Measurements from ENCODE around the gene RAB11FIP4. TPM values are rescaled to one million over a fixed set of nuclear protein-coding genes. Genes with fewer than 3 reads are reported as not detected.

The RAB11FIP4 gene
- polyA plus RNA-seq, 1 of the 3 experiments (the other 2 are of a cell fraction), result 9.4 TPM

GRCh38 chr17:31488982-31489294 is 97.5 kb downstream of the RAB11FIP4 start:
- peak overlapping the region in 1 of 2 experiments; percentile 61; a peak in 2 of 4 replicates for H3K4me3 ChIP-seq (ENCODE audit: low read depth in 2 of 2, low read length in 1 of 2)
- no peak for DNase-seq
- H3K27ac ChIP-seq (ENCODE audit: low read depth in 2 of 2, low read length in 1 of 2), result no peak overlapping the region
- H3K9ac ChIP-seq, result no peak overlapping the region
- H3K79me2 ChIP-seq (ENCODE audit: insufficient read depth), result no peaks in the 10 kb centered on the region
- TF ChIP-seq NRF1 (IDR thresholded peaks at IDR 0.05; ENCODE audit: low read depth, low read length), result no peak
- TF ChIP-seq MEF2A (IDR thresholded peaks at IDR 0.05; ENCODE audit: borderline replicate concordance, low read depth), result no peak
- no peak for TF ChIP-seq JUND (IDR thresholded peaks at IDR 0.05)
- TF ChIP-seq RCOR1 (IDR thresholded peaks at IDR 0.05; ENCODE audit: low read length), result no peak
- TF ChIP-seq EP300 (IDR thresholded peaks at IDR 0.05; ENCODE audit: borderline replicate concordance in 1 of 2, low read depth in 1 of 2, low read length in 1 of 2), result no peak
- no peak for TF ChIP-seq IRF3 (IDR thresholded peaks at IDR 0.05; ENCODE audit: low read depth, low read length)
- no peak for TF ChIP-seq TCF12 (IDR thresholded peaks at IDR 0.05)
- no peaks in the 10 kb centered on the region for H3K9me3 ChIP-seq
- H3K4me1 ChIP-seq (ENCODE audit: control insufficient read depth in 1 of 2, insufficient read depth in 2 of 2, low read depth in 1 of 2, low read length in 1 of 2), result peaks cover 0 to 27% of the 10 kb centered on the region in 2 experiments; a peak in 1 of 4 replicates
- no peaks in the 10 kb centered on the region for H3K9me2 ChIP-seq
- no peak overlapping the region for H2AFZ ChIP-seq (ENCODE audit: low read depth)
- H3F3A ChIP-seq (replicated peaks; ENCODE audit: insufficient read depth), result no peaks in the 10 kb centered on the region
- CTCF ChIA-PET, result interaction anchor here (1.0 to 2.6 kb wide), 7 partner anchors 10 to 100 kb away, joined by 3 to 11 read pairs (median 3); no protein-coding TSS in a partner anchor
- 69% methylated on average over 4 of the region's 4 CpGs for WGBS (ENCODE audit: low lambda C conversion rate)
- H3K27me3 ChIP-seq (ENCODE audit: insufficient read depth), result peaks cover 5% of the 10 kb centered on the region; the same call in 1 of the 2 replicates
- no peaks in the 10 kb centered on the region for H3K36me3 ChIP-seq (replicated peaks in 1 of 2; ENCODE audit: control insufficient read depth in 1 of 2, insufficient read depth in 2 of 2, low read length in 1 of 2)
- POLR2A ChIA-PET, result interaction anchor here (0.8 kb wide), 1 partner anchor 14 kb away, joined by 3 read pairs; no protein-coding TSS in a partner anchor
- H3K4me2 ChIP-seq, result peak overlapping the region; percentile 88; the same call in 1 of the 2 replicates
- H4K20me1 ChIP-seq (ENCODE audit: insufficient read depth), result no peaks in the 10 kb centered on the region

GRCh38 chr17:31489295-31490018 is 98.0 kb downstream of the RAB11FIP4 start:
- DNase-seq, result no peak
- H3K4me1 ChIP-seq (ENCODE audit: control insufficient read depth in 1 of 2, insufficient read depth in 2 of 2, low read depth in 1 of 2, low read length in 1 of 2), result peaks cover 0 to 27% of the 10 kb centered on the region in 2 experiments; a peak in 1 of 4 replicates
- no peaks in the 10 kb centered on the region for H3K79me2 ChIP-seq (ENCODE audit: insufficient read depth)
- no peaks in the 10 kb centered on the region for H3K9me2 ChIP-seq
- H3K4me2 ChIP-seq, result no peak overlapping the region
- no peak overlapping the region for H2AFZ ChIP-seq (ENCODE audit: low read depth)
- ChIA-PET POLR2A (interaction anchor here (0.8 kb wide), 1 partner anchor 14 kb away, joined by 3 read pairs; no protein-coding TSS in a partner anchor), CTCF (interaction anchor here (0.7 to 2.6 kb wide), 7 partner anchors 9 to 101 kb away, joined by 3 to 11 read pairs (median 3); no protein-coding TSS in a partner anchor)
- WGBS (ENCODE audit: low lambda C conversion rate), result 94% methylated on average over 15 of the region's 16 CpGs
- no peaks in the 10 kb centered on the region for H3F3A ChIP-seq (replicated peaks; ENCODE audit: insufficient read depth)
- no peak overlapping the region for H3K4me3 ChIP-seq (ENCODE audit: low read depth in 2 of 2, low read length in 1 of 2)
- peaks cover 5% of the 10 kb centered on the region; the same call in 1 of the 2 replicates for H3K27me3 ChIP-seq (ENCODE audit: insufficient read depth)
- H3K36me3 ChIP-seq (replicated peaks in 1 of 2; ENCODE audit: control insufficient read depth in 1 of 2, insufficient read depth in 2 of 2, low read length in 1 of 2), result no peaks in the 10 kb centered on the region
- H3K9ac ChIP-seq, result no peak overlapping the region
- TF ChIP-seq TCF12 (IDR thresholded peaks at IDR 0.05) (no peak), CTCF (IDR thresholded peaks at IDR 0.05) (no peak), SIN3A (IDR thresholded peaks at IDR 0.05; ENCODE audit: borderline replicate concordance, low read depth, low read length) (no peak), RCOR1 (IDR thresholded peaks at IDR 0.05; ENCODE audit: low read length) (no peak), RXRA (IDR thresholded peaks at IDR 0.05; ENCODE audit: borderline replicate concordance, low read depth) (no peak), POLR2AphosphoS5 (IDR thresholded peaks at IDR 0.05; ENCODE audit: low read depth, low read length) (no peak), FOXJ3 (CRISPR knock-in tag; IDR thresholded peaks at IDR 0.05) (no peak), MEF2A (IDR thresholded peaks at IDR 0.05; ENCODE audit: borderline replicate concordance, low read depth) (no peak), YY1 (IDR thresholded peaks at IDR 0.05; ENCODE audit: low read depth) (no peak), RFX5 (IDR thresholded peaks at IDR 0.05; ENCODE audit: low read length) (no peak), NRF1 (IDR thresholded peaks at IDR 0.05; ENCODE audit: low read depth, low read length) (no peak), GABPA (IDR thresholded peaks at IDR 0.05; ENCODE audit: low read depth) (no peak), SMC3 (IDR thresholded peaks at IDR 0.05; ENCODE audit: low read depth, low read length) (no peak)
- TF ChIP-seq, protein P1, sequence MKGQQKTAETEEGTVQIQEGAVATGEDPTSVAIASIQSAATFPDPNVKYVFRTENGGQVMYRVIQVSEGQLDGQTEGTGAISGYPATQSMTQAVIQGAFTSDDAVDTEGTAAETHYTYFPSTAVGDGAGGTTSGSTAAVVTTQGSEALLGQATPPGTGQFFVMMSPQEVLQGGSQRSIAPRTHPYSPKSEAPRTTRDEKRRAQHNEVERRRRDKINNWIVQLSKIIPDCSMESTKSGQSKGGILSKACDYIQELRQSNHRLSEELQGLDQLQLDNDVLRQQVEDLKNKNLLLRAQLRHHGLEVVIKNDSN (IDR thresholded peaks at IDR 0.05; ENCODE audit: borderline replicate concordance, low read depth), result no peak
- TF ChIP-seq, protein P2, sequence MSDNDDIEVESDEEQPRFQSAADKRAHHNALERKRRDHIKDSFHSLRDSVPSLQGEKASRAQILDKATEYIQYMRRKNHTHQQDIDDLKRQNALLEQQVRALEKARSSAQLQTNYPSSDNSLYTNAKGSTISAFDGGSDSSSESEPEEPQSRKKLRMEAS (IDR thresholded peaks at IDR 0.05; ENCODE audit: low read depth), result no peak
- no peaks in the 10 kb centered on the region for H3K9me3 ChIP-seq
- H3K27ac ChIP-seq (ENCODE audit: low read depth in 2 of 2, low read length in 1 of 2), result no peak overlapping the region
- H4K20me1 ChIP-seq (ENCODE audit: insufficient read depth), result no peaks in the 10 kb centered on the region
